Fibroblast of pulmonary artery (primary cell): Measurements from ENCODE around the gene EMC7.
A peak's percentile ranks its signal among the peaks of the same experiment; 100 is the strongest.

Source experiments
- DNase-seq: peaks from one replicate; pipeline ENCODE4 v3.0.0-alpha.2; 2010; ENCODE audit warnings: low read depth
- H3K4me3 ChIP-seq: replicated peaks from 2 replicates; pipeline ENCODE4 v1.5.1; 2011; ENCODE audit warnings: low read depth, mild to moderate bottlenecking, control low read depth, low read length, moderate library complexity
- CTCF ChIP-seq: IDR thresholded peaks from 2 replicates; pipeline ENCODE4 v1.5.1; 2011; ENCODE audit warnings: mild to moderate bottlenecking, control low read depth, low read length, inconsistent platforms; ENCODE audit errors: missing control alignments

EMC7 gene

GRCh38 chr15:34101366-34102174 is at the start of gene EMC7, which contains the start of gene PGBD4:
Gene EMC7, minus strand, starts transcription at chr15:34101862. Its CDS starts 23 bp downstream, at chr15:34101839.
Gene PGBD4, plus strand, starts transcription at chr15:34102083. Its CDS starts 449 bp downstream, at chr15:34102532.
- DNase-seq = peak; percentile 100
- TF ChIP-seq CTCF = no peak
- H3K4me3 ChIP-seq = peak within 1 kb of the TSS; percentile 99

- no peak overlapping the region for H3K4me3 ChIP-seq
- peak; percentile 58 for DNase-seq
- no peak for TF ChIP-seq CTCF
Measured at GRCh38 chr15:34147371-34148140, 45.9 kb upstream of the EMC7 start.

GRCh38 chr15:34133511-34133910 is 31.8 kb upstream of the EMC7 start:
- H3K4me3 ChIP-seq = no peak overlapping the region
- DNase-seq = no peak
- TF ChIP-seq CTCF = no peak

GRCh38 chr15:34132881-34133280 is 31.2 kb upstream of the EMC7 start:
- no peak for TF ChIP-seq CTCF
- DNase-seq = no peak

DNA sequence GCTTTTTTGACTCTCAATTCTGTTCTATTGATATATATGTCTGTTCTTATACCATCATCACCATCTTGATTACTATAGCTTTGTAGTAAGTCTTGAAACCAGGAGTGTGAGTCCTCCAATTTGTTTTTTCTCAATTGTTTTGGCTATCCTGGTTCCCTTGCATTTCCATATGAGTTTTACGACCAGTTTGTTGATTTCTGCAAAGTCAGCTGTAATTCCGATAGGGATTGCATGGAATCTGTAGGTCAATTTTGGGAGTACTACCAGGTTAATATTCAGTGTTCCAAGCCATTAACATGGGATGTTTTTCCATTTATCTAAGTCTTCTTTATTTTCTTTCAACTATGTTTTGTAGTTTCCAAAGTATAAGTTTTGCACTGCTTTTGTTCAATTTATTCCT is 27.2 kb upstream of the EMC7 start:
- no peak for DNase-seq
- no peak overlapping the region for H3K4me3 ChIP-seq
- no peak for TF ChIP-seq CTCF

More at GRCh38 chr15:34132881-34133280, 31.2 kb upstream of the EMC7 start:
- no peak overlapping the region for H3K4me3 ChIP-seq

DNA sequence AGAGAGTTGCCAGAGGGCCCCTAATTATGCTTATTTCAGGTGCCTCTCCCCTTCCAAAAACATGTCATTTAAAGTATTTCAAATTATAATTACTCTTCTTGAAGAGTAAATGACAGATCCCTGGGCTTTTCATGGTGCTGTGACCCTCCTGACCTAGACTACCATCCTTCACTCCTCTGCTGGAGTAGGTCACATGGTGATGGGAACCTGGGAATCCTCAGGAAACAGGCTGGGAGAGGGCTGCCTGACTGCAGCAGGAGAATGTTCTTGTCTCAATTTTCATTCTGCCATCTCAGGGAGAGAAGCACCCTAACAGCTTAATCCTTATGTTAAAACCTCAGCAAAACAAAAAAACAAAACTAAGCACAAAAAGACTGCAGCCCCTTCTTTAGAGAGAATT is 24.9 kb upstream of the EMC7 start:
- no peak for TF ChIP-seq CTCF
- no peak for DNase-seq
- H3K4me3 ChIP-seq = no peak overlapping the region
